Stimulated activated CD4-positive, alpha-beta T cell treated with anti-CD3 and anti-CD28 coated beads, Interleukin-2, amount 100 ng/mL, for 4 hours (primary cell): Measurements from ENCODE around the gene ATP4B.

ENCODE experiments used
- DNase-seq: peaks from one replicate; pipeline ENCODE4 v3.0.0-alpha.2; 2020; ENCODE audit warnings: low read depth

Gene ATP4B

DNA sequence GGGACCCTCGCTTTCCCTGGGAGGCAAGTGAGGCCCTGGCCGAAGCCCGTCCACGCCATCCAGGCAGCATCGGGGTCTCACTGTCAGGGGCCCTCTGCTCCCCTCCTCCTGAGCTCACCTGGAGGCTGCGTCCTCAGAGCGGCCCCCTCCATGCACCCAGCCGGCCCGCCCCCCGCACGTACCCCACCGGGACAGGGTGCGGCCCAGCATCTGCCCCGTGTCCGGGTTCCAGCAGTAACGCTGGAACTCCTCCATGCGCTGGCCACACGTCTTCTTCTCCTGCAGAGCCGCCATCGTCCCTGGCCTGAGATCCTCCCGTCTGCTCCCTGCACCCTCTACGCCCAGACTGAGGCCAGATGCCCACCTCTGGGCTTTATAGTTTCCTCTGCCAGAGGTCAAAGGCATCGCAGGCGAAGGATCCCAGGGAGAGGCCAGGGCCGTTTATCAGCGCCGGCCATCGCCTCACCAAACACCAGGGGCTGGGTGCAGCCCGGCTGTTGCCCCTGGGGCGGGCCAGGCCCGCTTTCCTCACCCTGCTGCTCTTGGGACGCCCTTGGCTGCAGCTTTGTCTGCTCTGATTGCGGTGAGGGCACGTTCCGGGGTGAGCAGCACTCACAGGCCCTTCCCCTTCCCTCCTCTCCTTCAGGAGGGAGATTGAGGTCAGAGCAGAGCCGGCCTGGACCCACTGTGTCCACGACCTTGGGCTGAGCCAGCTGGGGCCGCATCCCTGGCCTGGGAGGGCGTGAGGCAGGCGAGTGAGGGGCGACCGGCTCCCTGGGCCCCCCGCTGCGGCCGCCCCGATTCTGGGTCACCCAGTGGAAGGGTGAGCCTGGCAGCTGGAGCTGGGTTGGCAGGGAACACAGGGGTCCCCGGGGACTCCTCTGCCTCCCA is at the start of gene ATP4B:
ATP4B (minus strand) TSS at position 348 of the 891 bp plus-strand sequence; CDS start at position 294, 54 bp downstream.
- DNase-seq = no peak

DNA sequence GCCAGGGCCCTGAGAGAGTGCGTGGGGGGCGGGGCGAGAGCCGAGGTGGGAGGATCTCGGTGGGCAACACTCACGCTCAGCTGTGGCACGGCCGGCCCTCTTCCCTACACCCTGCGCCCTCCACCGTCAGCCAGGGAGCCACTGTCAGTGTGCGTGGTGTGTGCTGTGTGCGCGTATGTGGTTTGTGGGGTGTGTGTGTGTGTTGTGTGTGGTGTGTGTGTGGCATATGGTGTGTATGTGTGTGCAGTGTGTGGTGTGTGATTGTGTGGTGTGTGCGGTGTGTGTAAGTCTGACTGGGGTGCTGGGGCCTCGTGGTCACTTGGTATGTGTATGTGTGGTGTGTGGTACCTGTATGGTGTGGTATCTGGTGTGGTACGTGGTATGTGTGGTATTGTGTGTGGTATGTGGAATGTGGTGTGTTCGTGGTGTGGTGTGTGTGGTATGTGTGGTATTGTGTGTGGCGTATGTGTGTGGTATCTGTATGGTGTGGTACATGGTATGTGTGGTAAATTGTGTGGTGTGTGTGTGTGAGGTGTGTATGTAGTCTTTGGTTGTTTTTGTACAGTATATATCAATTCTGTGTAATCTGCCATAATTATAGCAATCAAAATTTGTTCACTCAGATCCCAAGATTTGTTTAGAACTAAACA is 14.1 kb upstream of the ATP4B start:
- no peak for DNase-seq

DNA sequence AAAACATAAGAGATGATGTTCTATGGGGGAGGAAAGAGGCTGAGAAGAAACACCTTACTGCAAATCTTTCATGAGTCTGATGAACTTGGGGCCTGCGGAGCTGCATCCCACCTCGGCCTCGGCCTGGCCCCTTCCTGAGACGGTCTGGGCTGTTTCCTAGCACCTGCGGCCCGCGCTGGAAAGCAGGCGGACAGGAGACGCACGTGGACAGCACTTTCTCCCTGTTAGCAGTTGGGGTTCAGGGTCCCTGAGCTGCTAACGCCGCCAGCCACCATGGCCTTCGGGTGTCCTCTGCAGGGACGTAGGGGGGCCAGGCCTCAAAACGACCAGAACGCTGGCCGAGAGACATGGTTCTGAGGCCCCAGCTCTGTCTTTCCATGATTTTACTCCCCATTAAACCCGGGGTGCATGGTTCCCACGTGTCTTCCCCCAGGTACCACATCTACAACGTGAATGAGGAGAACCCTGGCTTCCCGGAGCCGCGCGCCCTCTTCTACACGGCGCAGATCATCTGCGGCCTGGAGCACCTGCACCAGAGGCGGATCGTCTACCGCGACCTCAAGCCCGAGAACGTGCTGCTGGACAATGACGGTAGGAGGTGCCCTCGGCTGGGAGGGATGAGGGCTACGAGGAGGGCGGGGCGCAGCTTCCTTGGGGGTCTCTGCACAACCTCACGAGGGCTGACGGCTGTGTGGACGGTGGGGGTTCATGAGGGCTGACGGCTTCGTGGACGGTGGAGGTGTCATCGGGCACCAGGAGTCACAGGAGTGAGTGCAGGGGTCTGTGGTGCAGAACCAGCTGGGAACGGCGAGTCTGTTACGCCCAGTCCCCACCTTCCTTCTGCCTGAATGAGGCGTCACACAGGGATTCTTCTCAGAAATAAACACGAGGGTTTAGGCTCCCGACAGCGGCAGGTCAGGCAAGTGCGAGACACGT is 13.3 kb upstream of the ATP4B start:
- no peak for DNase-seq

DNA sequence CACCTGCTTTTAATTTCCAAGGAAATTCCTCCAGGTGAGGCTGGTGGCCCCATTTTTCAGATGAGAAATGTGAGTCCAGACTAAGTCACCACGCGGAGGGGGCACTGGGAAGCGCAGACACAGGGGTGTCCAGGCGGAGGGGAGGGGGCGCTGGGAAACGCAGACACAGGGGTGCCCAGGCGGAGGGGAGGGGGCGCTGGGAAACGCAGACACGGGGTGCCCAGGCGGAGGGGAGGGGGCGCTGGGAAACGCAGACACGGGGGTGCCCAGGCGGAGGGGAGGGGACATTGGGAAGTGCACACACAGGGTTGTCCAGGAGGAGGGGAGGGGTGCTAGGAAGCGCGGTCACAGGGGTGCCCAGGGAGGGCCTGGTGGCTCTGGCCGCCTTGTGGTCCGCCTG is 12.5 kb upstream of the ATP4B start:
- DNase-seq = no peak

DNA sequence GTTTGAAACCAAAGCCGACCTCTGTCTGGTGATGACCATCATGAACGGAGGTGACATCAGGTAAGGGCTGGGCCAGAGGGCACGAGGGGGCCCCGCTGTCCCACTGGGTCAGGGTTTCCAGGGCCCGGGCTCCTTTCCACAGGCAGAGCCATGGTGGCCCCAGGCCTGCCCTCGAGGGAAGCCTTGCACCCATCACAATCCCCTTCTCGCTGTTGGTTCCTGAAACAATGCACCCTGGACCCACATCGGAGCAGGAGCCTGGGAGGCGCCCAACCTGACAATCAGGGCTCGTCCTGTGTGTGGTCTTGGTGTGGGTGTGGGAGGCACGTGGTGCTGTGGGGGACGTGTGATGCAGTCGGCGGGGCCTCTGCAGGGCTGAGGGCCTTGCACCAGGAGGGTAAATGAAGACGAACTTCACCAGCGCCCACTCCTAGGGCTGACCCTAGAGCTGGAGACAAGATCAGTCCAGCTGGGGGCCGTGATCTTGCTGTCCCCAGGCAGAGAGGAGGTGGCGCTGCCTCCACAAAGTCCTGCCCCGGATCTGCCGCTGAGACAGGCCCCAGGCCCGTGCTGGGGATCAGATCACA is 11.8 kb upstream of the ATP4B start:
- no peak for DNase-seq

DNA sequence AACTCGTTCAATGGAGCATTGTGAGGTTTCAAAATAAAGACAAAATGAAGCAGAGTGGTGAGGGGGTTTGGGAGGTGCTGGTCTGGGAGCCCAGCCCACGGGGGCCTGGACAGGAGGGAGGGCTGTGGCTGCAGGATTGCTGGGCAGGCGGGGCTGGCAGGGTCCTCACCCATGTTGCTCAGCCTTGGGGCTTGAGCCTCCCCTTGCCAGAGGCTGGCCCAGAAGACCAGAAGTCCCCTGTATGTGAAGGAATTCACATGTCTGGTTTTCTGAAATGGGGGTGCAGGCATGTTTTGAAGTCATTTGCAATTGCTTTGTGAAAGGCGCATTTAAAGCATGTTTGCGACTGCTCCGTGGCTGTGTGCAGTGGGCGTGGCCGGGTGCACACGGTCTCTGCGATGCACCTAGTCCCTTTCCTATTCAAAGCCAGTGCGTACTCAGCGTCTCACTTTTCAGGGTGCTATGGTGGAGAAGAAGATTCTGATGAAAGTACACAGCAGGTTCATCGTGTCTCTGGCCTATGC is 11.3 kb upstream of the ATP4B start:
- no peak for DNase-seq

DNA sequence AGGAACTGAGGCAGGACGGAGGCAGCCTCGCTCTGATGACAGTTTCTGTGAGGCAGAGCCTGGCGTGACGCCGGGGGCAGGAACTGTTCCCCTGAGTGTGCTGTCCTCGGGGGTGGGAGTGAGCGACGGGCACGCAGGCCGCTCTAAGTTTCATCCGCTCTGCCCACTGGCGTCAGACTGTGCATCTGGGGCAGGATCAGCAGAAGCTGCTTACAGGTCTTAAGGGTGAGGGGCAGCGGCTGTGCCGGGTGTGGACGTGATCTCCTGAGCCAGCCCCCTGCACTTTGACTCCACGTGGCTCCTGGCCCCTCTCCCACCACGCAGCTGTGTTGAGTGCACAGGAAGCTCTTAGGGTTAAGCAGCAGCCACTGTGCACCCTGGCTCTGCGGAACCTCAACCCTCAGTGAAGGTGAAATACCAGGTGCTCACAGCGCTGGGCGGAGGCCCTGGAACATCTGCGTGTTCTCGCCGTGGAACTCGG is 10.5 kb upstream of the ATP4B start:
- no peak for DNase-seq

DNA sequence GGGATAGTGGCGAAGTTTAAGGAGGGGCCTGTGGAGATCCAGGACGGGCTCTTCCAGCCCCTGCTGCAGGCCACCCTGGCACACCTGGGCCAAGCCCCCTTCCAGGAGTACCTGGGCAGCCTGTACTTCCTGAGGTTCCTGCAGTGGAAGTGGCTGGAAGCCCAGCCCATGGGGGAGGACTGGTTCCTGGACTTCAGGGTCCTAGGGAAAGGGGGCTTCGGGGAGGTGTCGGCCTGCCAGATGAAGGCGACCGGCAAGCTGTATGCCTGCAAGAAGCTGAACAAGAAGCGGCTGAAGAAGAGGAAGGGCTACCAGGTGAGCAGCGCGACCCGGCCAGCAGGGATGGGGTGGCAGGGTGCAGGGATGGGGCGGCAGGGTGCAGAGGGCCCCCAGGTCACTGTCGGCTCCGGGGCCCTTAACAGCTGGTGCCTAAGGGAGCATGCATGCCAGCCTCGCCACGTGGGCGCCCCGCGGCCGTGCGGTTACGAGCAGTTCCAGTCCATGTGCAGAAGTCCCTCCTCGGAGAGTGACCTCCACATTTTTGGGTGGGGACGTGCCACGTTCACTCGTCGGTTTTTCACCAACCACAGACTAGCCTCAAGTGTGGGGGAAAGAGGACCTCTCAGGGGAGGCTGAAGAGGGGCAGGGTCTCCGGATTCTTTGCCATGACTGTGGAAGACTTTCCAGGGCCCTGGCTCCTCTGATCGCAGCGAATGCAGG is 9.9 kb upstream of the ATP4B start:
- no peak for DNase-seq

DNA sequence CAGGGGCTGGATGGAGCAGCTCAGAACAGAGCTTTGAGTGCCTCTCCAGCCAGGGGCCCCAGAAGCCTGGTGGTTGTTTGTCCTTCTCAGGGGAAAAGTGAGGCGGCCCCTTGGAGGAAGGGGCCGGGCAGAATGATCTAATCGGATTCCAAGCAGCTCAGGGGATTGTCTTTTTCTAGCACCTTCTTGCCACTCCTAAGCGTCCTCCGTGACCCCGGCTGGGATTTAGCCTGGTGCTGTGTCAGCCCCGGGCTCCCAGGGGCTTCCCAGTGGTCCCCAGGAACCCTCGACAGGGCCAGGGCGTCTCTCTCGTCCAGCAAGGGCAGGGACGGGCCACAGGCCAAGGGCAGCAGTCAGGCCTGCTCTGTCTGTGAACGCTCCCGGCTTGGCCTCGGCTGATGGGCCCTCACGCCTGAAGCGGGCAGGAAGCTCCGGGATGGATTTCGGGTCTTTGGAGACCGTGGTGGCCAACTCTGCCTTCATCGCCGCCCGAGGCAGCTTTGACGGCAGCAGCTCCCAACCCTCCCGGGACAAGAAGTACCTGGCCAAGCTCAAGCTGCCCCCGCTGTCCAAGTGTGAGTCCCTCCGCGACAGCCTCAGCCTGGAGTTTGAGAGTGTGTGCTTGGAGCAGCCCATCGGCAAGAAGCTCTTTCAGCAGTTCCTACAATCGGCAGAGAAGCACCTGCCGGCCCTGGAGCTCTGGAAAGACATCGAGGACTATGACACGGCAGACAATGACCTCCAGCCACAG is 9.1 kb upstream of the ATP4B start, which contains the start of gene GRK1:
GRK1 (plus strand) TSS at position 269 of the 751 bp plus-strand sequence; CDS start at position 437, 168 bp downstream.
- no peak for DNase-seq

DNA sequence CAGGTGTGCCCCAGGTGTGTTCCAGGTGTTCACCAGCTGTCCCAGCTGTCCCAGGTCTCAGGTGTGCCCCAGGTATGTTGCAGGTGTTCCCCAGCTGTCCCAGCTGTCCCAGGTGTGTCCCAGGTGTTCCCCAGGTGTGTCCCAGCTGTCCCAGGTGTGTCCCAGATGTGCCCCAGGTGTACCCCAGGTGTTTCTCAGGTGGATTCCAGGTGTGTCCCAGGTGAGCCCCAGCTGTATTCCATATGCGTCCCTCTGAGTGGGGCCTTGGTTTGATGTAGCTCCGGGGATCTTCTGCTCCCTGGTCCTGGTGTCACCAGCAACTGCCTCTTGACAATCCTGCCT is 8.3 kb upstream of the ATP4B start:
- DNase-seq = no peak

DNA sequence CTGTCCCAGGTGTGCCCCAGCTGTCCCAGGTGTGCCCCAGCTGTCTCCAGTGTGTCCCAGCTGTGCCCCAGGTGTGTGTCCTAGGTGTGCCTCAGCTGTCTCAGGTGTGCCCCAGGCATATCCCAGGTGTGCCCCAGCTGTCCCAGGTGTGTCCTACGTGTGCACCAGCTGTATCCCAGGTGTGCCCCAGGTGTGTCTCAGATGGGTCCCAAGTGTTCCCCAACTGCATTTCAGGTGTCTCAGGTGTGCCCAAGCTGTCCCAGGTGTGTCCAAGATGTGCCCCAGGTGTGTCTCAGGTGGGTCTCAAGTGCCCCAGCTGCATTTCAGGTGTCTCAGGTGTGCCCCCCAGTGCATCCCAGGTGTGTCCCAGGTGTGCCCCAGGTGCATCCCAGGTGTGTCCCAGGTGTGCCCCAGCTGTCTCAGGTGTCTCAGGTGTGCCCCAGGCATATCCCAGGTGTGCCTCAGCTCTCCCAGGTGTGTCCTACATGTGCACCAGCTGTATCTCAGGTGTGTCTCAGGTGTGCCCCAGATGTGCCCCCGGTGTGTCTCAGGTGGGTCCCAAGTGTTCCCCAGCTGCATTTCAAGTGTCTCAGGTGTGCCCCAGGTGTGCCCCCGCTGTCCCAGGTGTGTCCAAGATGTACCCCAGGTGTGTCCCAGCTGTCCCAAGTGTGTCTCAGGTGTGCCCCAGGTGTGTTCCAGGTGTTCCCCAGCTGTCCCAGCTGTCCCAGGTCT is 7.8 kb upstream of the ATP4B start:
- DNase-seq = no peak

DNA sequence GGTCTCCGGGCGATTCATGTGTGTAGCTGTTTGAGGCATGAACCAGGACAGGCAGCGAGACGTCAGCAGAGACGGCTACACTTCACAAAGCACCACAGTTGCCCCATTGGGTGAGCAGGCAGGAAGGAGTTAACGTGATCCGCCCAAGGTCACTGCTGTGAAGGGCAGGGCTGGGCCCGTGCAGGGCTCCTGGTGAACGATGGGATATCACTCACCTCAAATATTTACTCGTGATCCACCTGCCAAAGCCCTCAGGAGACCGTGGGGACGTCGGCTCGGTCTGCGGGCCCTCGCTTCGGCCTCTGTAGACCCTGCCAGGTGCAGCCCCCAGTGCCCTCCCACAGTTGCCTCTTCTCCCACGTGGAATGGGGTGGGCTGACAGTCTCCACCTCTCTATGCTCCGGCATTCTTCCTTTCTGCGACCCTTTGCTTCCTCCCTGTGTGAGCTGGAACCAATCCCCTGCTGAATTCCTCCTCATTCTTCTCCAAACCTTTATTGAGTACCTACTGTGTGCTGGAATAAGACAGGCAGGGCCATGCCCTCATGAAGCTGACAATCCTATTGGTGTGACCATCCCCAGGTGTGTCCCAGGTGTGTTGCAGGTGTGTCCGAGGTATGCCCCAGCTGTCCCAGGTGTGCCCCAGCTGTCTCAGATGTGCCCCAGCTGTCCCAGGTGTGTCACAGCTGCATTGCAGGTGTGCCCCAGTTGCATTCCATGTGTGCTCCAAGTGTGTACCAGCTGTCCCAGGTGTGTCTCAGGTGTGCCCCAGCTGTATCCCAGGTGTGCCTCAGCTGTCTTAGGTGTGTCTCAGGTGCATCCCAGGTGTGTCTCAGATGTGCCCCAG is 7.0 kb upstream of the ATP4B start:
- DNase-seq = no peak

DNA sequence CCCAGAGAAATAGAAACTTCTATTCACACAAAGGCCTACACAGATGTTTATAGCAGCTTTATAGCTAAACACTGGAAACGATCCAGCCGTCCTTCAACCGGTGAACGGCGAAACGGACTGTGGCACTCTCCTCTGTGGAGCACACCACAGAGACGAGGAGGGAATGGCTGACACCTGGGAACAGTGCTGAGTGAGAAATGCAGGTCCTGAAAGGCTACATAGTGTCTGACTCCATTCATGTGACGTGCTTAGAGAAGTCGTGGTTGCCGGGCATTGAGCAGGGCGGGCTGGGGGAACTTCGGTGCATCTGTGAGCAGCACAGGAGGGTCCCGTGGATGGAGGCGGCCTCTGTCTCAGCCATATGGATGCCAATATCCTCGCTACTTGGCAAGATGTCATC is 5.9 kb upstream of the ATP4B start:
- DNase-seq = no peak

DNA sequence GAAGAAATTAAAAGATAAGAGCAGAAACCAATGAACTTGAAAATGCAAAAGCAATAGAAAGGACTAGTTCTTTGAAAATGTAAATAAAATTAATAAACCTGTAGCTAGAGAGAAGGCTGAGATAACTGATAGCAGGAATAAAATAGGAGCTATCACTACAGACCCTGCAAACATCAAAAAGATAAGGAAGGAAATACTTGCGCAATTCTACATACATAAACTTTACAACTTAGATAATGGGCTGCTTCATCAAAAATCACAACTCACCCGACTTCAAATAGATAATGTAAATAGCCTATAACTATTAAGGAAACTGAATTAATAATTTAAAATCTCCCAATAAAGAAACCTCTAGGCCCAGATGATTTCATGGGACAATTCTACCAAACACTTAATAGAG is 3.5 kb upstream of the ATP4B start:
- DNase-seq = no peak

DNA sequence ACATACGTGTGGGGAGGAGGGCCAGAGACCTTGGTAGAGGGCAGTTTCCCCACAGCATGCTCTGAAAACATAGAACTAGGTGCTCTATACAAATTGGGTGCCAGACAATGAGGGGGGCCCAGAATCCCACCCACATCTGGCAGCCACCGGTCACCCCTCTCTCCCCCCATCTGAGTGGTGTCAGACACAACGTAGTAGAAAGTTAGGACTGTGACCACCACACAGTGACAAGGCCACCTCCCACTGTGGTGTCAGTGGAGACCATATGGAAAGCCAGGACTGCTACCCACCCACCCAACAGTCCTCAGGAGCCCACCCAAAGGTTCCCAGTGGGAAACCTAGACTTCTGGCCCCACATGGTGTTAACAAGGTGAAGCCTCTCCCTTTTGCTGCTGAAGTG is 2.1 kb upstream of the ATP4B start:
- DNase-seq = no peak

DNA sequence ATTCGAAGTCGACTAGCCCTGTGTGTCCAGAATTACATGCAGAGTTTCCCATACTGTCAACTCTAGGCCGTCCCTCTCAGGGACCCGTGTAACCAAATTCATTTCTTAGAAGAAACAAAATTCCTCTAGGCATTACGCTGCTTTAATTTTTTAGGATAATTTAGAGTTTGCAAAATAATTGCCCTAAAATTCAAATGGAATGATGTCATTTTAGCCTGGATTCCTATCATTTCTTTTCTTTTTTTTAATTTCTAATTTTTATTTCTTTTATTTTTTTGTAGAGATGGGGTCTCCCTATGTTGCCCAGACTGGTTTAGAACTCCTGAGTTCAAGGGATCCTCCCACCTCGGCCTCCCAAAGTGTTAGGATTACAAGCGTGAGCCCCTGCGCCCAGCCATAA is 1.3 kb upstream of the ATP4B start:
- DNase-seq = no peak

DNA sequence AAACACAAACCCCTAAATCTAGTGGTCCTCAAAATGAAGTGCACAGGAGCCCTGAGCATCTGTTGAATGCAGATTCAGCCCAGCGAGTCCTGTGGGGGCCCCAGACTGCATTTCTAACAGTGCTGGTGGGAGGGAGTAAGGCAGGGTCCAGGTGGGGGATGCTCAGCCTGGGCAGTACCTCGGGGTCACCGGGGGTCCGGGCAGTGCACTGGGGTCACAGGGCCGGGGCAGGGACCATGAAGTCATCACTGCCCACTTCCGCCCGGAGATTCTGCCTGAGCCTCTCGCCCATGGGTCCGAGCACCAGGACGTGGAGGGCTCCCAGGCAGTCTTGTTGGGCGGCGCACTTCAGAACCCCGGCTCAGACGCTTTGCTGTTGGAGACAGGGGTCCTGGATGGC is 838 bp upstream of the ATP4B start:
- DNase-seq = no peak

DNA sequence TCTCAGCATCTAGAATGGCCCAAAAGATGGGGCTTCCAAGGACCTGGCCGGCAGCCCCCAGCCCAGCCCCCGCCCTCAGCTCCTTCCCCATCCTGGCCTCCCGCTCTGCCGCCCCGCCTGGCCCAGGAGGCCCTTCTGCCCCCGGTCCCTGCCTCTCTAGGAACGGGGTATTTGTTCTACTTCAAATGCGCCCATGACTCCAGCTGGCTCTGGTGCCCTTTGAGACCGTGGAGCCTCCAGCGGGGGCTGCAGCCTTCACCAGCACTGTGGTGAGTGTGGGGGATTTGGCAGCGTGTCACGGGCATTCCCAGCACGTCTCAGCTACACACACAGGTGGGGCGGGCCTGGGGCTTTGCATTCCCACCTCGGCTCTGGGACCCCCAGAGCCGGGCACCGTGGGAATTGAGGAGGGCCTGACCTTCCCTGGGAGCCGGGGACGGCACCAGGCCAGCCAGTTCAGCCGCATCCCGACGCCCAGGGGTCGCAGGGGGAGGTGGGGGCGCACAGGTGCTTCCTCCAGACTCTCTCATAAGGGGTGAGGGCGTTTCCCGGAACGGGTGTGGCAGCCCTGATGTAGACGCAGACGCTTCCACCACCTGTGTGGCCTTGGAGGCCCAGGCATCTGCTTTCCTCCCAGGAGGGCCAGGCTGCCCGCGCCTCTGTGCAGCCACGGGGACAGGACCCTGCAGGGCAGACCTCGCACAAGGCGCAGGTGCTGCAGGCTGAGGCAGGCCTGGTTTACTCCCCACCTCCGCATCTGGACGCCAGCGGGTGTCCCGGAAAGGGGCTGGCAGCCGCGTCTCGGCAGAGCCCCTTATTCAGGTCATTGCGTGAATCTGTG is 947 bp downstream of the ATP4B start:
- no peak for DNase-seq
